Measurements from ENCODE around the gene ATG9B.
A peak's percentile ranks its signal among the peaks of the same experiment; 100 is the strongest.
"Not testable (repeated sequence)": the region's sequence is repeated elsewhere in the genome, so short reads cannot be mapped to it uniquely, and the experiment has no call there.

Gene ATG9B

DNA sequence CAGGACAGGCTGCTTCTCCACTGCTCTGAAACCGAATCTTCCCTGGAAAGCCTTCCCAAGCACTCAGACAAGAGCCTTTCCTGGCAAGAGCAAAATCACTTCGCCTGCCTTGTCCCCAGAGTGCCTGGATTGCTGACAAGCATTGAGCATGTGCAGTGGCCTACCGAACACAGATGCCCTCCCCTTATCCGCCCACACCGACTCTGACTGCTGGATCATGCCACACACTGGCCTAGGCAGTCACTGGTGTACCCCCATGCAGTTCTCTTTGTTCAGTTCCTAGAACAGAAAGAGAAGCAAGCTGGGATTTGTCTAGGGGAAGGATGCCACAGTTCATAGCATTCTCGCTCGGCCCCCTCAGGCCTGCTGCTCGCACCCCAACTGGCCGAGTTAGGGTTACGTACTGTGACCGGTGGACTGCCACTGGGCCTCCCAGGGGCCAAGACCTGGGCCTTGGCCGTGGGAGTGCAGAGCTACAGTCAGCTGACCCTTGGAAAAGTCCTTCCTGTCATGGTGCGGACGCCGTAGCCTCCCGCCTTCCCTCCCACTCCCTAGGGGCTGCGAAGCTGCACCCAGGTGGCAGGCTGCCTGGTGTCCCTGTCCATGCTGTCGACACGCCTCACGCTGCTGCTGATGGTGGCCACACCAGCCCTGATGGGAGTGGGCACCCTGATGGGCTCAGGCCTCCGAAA, 10.9 kb upstream of the ATG9B start:
- no peak for DNase-seq (ENCODE audit: low read depth)

DNA sequence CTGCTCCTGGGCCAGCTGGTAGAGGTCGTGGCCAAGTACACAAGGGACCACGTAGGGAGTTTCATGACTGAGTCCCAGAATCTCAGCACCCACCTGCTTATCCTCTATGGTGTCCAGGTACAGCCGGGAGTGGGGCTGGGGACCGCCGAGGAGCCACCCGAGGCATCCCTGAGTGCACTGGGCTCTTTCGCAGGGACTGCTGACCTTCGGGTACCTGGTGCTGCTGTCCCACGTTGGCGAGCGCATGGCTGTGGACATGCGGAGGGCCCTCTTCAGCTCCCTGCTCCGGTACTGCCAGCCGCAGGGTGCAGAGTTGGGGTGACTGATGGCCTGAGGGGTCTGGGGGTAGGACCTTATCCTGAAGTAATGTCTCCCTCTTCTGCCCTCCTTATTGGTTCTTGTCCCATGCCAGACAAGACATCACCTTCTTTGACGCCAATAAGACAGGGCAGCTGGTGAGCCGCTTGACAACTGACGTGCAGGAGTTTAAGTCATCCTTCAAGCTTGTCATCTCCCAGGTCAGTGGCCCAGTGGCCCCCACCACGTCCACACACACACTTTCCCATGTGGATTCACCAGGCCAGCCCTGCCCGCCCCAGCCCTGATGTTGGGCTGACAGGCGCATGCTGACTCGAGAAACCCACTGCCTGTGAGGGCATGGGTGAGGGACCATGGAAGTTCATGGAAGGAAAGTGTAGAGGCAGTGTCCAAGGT, 10.2 kb upstream of the ATG9B start:
- no peak for DNase-seq (ENCODE audit: low read depth)

DNA sequence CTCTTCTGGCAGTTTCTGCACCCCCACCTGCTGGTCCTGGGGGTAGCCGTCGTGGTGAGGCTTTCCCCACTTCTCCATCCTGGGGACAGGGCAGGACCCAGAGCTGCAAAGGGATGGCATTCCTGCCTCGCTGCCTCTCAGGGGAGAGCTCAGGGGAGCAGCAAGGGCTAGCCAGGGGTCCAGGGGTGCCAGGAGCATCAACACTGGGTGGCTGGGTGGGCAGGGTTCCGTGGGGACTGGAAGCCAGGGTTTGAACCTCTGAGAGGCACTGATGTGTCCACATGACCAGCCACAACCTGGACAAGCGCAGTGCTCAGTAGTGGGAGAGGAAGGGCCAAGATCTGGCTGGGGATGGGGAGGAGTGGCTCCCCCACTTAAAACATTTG, 9.6 kb upstream of the ATG9B start:
- no peak for DNase-seq (ENCODE audit: low read depth)

DNA sequence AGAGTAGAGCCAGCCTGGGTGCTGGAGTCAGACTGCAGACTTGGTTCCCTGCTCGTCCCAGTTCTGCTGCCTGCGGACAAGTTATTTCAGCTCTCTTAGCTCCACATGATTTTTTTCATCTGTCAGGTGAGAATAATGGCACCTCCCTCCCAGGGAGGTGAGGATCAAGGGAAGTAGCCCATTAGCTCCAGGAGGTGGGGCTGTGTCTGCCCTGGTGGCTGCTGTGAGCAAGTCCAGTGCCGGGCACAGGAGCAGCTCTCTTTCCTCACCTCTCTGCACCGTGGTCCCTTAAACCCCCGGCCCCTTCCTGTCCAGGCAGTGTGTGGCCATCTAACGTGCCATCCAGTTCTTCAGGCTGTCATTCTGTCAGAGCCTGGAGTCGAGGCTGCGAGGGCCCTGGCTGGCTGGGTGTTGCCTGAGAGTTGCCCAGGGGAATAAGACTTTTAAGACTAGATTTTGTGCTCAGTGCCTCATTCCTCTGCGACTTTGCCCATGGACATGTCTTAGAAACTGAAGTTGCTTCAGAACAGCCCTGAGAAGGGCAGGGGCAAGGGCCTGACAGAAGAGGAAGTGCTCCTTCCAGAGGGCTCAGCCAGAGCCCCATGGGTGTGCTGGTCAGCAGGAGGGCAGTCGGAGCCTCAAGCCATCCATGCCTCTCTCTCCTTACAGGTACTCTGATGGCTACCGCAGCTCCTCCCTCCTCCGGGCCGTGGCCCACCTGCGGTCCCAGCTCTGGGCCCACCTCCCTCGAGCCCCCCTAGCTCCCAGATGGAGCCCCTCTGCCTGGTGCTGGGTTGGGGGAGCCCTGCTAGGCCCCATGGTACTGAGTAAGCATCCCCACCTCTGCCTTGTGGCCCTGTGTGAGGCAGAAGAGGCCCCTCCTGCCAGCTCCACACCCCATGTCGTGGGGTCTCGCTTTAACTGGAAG, 8.9 kb upstream of the ATG9B start:
- no peak for DNase-seq (ENCODE audit: low read depth)

DNA sequence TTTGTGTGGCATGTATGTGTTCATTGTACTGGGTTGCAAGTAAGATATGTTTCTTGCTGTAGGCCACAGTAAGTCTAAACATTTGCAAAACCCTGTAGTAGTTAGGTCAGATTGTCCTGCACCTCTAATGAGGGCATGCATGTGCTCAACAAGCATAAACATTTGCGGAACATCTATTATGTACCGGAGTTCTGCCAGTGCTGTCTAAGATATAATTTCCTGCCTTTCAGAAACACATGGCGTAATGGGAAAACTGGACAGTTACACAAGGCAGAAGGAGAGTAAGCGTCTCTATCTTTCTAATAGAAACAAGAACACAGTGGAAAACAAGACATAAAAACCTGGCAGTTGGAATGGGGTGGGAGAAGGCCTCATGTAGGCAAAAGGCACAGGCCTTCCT, 6.7 kb upstream of the ATG9B start:
- DNase-seq (ENCODE audit: low read depth) = no peak

DNA sequence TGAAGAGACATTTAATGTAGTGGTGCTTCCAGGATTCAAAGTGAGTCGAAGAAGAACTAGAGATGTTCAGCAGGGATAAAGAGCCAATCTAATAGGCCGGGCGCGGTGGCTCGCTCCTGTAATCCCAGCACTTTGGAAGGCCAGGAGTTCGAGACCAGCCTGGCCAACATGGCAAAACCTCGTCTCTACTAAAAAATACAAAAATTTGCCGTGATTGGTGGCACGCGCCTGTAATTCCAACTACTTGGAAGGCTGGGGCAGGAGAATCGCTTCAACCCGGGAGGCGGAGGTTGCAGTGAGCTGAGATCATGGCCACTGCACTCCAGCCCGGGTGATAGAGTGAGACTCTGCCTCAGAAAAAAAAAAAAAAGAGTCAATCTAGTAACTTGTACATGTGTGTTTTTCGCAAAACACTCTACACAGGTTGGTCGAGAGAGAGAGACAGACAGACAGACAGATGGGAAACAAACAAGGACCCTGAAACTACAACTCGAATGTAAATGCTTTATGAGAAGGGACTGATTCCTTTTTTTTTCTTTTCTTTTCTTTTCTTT, 4.7 kb upstream of the ATG9B start:
- DNase-seq (ENCODE audit: low read depth) = no peak

DNA sequence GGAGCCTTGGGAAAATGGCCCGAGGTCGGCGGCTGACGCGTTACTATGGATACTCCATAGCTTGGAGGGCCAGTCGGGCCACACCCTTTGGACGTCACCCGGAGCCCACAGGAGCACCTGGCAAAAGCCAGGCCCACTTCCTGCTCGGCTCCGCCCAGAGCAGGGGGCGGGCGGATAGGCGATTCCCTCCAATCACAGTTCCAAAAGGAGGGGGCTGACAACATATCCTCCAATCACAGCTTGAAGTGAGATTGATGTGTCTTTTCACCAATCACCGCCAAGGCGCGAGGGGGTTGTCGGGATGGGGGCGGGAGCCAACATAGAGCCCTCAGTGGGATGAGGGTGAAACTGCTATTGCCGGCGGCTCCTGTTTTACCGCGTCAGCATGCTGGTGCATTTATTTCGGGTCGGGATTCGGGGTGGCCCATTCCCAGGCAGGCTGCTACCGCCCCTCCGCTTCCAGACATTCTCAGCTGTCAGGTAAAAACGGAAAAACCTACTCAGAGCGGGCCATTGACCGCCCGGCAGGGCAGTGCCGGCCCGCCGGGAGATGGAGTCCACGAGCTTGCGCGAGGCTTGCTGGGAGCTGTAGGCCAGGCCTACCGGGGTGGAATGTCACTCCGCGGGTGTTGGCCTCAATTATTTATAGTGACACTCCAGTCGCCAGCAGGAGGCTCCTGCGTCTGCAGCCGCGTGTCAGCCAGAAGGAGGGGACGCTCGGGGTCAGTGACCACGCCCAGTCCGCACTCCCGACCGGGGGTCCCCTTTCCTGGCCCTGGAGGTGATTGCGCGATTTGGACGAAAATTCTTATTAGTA, 4.0 kb upstream of the ATG9B start, which contains the start of gene ABCB8:
TSS of gene ABCB8 (plus strand) at position 320 of the 817 bp plus-strand sequence. CDS start at position 386, 66 bp downstream.
- DNase-seq (ENCODE audit: low read depth) = peak; percentile 98

DNA sequence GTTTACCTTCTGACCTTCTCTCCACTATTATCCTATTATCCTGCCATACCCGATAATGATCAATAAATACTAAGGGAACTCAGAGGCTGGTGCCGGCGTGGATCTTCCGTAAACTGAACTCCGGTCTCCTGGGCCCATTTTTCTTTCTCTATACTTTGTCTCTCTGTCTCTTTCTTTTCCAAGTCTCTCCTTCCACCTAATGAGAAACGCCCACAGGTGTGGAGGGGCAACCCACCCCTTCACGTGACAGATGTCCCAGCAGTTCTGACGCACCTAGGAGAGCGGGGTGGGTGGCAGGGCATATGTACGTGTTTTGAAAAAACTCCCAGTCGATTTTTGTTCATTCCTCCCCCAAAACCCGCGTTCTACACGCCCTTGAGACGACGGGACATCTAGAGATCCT, 3.4 kb upstream of the ATG9B start:
- DNase-seq (ENCODE audit: low read depth) = not testable (repeated sequence)

DNA sequence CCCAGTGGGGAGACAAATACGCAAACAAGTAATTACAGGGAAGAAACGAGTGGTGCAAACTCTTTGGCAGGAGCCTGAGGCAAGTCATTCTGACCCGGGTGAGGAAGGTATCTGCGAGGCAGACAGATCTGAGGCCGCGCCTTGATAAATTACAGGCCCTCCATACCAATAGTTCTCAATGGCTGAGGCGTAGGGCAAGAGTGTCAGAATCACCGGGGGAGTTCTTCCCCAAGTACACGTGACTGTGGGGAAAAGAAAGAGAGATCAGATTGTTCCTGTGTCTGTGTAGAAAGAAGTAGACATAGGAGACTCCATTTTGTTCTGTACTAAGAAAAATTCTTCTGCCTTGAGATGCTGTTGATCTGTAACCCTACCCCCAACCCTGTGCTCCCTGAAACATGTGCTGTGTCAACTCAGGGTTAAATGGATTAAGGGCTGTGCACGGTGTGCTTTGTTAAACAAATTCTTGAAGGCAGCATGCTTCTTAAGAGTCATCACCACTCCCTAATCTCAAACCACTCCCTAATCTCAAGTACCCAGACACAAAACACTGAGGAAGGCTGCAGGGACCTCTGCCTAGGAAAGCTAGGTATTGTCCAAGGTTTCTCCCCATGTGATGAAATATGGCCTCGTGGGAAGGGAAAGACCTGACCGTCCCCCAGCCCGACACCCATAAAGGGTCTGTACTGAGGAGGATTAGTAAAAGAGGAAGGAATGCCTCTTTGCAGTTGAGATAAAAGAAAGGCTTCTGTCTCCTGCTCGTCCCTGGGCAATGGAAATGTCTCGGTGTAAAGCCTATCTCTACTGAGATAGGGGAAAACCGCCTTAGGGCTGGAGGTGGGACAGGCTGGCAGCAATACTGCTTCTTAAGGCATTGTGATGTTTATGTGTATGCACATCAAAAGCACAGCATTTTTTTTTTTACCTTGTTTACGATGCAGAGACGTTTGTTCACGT, 2.8 kb upstream of the ATG9B start:
- not testable (repeated sequence) for DNase-seq (ENCODE audit: low read depth)

DNA sequence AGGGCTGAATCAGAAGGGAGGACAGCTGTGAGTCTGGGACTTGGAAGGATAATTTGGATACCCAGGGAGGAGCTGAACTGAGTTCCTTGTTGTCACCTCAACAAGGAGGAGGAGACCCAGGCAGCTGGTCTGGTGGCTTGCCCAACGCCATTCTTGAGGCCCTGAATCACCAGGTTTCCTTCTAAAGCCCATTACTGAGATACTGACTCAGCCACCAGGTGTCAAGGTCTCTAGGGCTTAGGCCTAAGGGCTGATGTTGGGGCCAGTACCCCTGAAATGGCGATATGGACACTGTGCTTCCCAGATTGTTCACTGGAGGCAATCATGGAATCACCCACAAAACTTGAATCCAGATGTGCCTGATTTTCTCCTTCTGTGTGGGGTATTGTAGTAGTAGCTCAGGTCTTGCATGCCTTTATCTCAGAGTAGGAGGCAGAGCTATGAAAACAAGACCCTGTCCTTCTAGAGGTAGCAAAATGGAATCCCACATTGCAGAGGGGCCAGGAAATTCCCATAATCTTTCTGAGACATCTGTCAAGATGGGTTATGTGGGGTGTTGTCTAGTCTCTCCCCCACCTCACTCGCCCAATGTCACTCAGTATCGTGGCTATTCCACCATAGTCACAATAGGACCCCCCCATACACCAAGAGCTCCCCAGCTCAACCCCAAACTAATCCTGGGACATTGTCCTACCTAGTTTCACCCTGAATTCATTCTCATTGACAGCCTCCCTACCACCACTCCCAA, 1.8 kb upstream of the ATG9B start:
- peak; percentile 54 for DNase-seq (ENCODE audit: low read depth)

DNA sequence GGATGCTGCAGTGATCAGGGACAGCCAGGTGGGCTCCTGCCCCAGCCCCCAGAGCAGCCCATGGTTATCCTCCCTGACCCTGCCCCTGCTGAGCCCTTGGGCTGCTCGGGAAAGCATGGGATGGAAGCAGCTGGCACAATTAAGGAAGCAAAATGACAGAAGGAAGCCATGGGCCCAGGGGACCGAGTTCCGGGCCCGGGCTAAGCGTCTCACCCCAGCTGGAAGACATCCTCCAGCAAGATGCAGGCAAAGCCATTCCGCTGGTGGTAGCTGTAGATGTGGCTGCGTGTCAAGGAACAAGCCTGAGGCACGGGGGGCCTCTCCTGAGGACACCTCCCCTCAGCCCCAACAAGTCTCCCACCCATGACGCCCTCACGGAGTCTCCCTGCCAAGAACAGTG, 1.1 kb downstream of the ATG9B start:
- DNase-seq (ENCODE audit: low read depth) = no peak

DNA sequence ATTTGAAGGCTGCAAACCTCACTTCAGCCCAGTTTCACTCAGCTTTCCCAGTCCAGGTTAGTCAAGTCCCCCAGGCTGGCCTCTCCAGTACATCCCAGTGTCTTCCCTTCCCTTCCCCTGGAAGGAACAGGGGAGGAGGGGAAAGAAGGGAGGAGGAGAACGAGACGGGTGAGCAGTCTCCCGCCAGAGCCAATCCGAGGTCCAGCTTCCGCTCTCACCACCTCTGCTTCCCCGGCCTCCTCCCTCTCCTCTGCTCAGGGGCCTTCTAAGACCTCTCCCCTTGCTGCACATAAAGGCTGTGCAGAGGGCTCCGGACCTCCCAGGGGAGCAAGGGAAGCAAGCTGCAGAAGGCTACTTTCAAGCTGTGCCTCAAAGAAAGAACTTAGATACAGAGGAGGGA, 4.1 kb downstream of the ATG9B start:
- no peak for DNase-seq (ENCODE audit: low read depth)

DNA sequence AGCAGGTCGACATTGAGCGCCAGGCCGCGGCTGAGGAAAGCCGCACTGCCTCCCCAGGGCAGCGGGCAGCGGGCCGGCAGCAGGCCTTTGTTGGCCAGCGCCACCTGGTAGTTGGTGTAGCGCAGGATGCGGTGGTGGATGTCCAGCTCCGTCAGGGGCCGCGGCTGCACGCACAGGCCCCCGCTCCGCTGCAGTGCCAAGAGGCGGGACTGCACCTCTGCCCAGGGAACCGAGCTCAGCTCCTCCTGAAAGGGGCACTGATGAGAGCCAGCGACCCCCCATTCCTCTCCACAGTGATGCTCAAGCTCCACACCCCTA, 5.2 kb downstream of the ATG9B start:
- DNase-seq (ENCODE audit: low read depth) = no peak

DNA sequence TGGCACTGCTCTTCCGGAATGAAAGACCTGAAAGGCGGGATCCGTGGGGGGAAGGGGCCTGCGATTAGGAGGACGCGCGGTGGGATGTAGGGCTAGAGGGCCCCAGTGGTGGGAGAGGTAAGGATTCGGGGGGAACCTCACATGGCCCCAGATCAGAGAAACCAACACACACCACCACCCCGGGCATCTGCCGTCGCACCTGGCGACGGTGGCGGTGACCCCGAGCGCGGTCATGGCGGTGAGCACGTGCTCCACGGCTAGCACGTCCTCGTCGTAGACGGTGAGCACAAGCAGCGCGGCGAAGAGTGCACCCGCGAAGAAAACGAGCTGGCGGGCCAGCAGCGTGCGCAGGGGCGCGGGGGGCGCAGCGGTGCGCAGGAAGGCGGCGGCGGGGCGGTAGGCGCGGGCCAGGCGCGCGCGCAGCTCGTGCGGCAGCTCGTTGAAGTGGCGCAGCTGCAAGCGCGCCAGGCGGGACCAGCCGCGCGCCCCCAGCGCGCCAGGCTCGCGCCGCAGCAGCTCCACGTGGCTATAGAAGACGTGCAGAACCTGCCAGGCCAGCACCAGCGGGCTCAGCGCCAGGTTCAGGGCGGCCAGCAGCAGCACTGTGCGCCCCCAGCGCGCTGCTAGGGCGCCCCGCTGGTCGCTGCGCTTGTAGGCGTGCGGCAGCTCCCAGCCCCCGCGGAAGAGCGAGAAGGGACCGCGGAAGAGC, 5.7 kb downstream of the ATG9B start:
- DNase-seq (ENCODE audit: low read depth) = no peak

DNA sequence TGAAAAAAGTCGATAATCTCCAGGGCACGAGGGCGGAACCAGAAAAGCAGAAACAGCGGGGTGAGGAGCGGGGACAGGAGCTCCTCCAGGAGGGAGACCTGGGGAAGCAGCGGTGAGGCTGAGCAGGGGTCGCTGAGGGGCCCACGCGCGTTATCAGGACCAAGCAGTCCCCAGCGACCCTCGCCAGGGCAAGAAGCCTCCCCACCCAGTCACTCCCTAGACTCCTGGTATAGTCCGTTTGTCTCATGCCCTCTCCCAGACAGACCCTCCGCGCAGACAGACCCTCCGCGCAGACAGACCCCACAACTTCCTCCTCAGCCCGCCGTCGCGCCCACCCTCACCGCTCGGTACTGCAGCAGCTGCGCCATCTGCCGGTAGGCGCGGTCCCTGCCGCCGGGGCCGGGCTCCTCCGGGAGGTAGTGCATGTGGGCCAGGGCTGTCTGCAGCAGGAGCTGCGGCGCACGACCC, 6.3 kb downstream of the ATG9B start:
- DNase-seq (ENCODE audit: low read depth) = peak; percentile 57

DNA sequence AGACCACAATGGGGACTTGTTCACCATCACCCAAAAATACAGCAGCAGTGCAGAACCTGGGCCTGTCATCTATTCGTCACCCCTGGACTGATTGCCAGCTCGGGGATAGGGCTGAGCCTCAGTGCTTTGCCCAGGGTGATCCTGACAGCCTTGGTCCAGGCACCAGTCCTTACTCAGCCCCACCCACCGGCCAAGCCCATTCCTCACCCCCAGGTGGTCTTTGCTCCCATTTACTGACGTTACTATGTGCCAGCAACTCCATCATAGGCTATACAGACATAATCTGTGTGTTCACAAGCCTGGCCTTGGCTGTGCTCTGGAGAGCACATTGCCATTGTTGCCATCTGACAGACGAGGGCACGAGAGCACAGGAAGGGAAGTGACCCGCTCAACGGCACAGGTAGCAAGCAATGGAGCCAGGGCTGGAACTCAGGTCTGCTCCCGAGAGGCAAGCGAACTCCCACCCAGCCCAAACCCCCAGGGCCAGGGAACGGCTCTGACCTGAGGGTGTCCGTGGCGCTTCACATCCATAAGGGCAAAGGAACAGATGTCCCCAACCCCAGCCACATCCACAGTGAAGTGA, 6.8 kb downstream of the ATG9B start:
- DNase-seq (ENCODE audit: low read depth) = no peak

DNA sequence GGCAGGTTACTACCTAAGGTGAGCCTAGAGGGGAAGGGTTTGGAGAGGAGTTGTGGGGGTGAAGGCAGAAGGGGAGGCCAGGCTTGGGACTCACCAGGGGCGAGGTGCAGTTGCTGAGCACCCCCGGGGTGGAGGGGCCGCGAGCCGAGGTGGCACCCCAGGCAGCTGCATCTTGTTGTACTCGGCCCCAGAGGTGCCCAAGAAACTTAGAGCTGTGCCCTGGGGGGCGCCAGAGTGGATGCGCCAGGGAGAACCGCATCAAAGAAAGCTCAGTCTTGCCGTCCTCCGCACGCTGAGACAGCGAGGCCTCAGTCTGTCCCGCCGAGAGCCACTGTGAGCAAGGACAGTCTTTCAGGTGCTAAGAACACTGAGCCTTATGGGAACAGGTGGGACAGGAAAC, 7.4 kb downstream of the ATG9B start:
- DNase-seq (ENCODE audit: low read depth) = no peak

DNA sequence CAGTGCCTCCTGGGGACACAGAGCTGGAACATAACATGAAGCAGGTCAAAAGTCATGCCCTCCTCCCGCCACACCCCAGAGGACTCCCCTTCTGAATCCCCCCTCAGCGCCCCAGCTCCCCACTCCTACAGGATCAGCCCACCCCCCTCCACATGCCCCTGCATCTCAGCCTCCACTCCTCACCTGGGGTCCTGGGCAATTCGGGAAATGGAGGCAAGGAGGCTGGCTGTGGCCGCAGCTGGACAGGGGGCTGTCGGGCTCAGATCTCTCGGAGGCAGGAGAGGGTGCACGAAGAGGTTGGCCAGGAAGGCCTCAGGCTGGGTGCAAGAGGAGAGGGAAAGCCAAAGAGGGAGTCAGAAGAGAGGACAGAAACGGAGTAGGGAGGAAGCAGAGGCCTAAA, 7.8 kb downstream of the ATG9B start:
- no peak for DNase-seq (ENCODE audit: low read depth)

DNA sequence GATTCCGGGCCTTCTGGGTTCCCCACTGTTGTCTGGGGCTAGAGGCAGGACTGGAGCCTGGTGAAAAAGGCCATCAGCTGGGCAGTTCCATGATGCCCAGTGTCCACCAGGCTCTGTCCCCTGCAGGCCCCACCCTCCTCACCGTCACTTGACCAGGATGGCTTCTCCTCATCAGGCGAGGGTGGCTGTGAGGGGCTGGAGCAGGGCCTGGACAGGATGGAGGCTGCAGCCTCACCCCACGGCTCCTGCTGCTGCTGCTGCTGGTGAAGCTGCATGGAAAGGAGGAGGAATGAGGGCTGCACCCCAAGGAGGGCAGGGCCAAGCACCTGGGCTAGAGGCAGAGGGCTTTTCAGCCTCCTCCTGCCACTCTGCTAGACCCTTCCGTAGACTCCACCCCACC, 8.3 kb downstream of the ATG9B start:
- no peak for DNase-seq (ENCODE audit: low read depth)
